ENCODE results near the gene GATAD2A.

DNA sequence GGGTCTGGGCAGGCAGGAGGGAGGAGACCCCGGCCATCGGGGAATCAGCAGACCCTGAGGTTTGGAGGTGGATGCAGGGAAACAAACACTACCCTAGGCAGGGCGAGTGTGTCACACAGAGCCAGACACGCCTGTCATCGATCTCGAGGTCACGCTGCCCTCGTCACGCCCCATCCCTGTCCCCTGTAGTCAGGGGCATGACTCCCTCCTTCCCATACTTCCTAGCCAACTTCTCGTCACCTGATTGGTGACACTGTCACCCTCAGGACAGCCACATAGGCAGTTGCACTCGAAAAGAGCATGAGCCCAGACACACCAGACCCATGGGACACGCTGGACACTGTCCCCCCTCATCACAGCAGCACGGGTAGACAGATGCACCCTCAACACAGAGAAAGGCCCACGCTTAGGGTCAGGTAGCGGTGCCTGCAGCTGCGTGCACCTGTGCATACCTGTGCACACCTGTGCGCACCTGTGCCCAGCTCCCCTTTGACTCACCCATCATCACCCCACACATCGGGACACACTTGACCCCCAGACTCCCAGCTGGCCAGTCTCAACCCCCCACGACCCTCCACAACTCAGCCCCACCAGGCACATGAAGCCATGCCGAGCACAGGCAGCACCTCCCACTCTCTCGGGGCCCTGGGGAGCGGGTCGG lies 144.5 kb downstream of the GATAD2A start:
- TF ChIP-seq, protein P1, sequence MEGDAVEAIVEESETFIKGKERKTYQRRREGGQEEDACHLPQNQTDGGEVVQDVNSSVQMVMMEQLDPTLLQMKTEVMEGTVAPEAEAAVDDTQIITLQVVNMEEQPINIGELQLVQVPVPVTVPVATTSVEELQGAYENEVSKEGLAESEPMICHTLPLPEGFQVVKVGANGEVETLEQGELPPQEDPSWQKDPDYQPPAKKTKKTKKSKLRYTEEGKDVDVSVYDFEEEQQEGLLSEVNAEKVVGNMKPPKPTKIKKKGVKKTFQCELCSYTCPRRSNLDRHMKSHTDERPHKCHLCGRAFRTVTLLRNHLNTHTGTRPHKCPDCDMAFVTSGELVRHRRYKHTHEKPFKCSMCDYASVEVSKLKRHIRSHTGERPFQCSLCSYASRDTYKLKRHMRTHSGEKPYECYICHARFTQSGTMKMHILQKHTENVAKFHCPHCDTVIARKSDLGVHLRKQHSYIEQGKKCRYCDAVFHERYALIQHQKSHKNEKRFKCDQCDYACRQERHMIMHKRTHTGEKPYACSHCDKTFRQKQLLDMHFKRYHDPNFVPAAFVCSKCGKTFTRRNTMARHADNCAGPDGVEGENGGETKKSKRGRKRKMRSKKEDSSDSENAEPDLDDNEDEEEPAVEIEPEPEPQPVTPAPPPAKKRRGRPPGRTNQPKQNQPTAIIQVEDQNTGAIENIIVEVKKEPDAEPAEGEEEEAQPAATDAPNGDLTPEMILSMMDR (IDR thresholded peaks at IDR 0.05) = no peak
- no peak for TF ChIP-seq POLR2AphosphoS5 (IDR thresholded peaks at IDR 0.05)

Measured in sigmoid colon (tissue), 4 donors.